Measurements from ENCODE around the gene ISG20.

Gene ISG20

DNA sequence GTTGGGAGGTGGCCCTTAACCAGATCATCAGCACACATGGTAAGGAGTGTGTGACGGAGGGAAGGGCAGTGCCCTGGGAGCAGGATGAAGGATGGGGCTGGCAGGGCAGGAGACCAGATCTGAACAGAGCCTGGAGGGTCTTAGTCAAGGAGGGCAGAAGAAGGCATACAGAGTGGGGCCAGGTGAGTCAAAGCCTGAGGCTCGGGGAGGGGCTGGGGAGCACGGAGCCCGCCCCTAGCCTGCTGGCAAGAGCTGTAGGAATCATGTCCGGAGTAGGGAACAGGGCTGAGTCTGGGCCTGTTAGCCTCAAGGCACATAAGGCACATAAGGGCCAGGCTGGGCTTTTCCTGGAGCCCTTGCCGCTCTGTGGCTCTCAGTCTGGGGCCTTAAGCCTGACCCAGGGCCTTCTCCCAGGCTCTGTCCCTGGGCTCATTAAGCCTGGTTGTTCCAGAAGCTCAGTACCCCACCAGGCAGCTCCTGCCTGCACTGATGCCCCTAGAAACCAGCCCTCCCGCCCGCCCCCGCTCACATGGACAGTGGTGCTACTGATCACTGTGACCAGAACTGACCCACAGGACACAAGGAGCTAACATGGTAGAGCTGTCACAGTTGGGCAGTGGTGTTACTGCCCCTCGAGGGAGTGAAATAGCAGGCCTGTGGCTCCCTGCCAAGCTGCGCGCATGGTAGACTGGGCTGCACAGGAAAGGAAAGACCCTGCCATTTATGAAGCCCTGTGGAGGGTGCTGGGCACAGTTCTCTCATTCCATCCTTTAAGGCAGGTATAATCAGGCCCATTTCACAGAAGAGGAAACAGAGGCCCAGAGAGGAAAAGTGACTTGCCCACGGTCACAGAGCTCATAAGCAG lies 14.6 kb downstream of the ISG20 start:
- DNase-seq (ENCODE audit: low read depth in 2 of 2), result no peak

GRCh38 chr15:88654430-88655102 lies 15.8 kb downstream of the ISG20 start:
- no peak for DNase-seq (ENCODE audit: low read depth in 2 of 2)

DNA sequence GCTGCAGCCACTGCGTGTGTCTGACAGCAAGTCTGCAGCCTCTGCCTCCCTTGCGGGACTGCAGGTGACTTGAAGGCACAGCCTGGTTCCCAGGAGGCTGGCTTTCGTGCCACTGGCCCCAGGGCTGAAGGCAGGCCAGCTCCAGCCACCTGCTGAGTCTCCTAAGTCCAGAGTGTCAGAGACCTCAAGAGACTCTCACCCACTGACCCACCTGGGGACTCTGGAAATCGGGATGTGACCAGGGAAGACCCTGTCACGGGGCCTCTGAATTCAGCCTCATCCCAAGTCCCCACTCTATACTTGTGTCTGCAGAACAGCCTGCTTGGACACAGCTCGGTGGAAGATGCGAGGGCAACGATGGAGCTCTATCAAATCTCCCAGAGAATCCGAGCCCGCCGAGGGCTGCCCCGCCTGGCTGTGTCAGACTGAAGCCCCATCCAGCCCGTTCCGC lies 16.3 kb downstream of the ISG20 start:
- DNase-seq (ENCODE audit: low read depth in 2 of 2), result no peak

GRCh38 chr15:88655800-88656488 lies 17.1 kb downstream of the ISG20 start:
- DNase-seq (ENCODE audit: low read depth in 2 of 2), result no peak

- DNase-seq (ENCODE audit: low read depth in 2 of 2), result no peak
Observed at GRCh38 chr15:88656760-88657221, 18.0 kb downstream of the ISG20 start.

GRCh38 chr15:88657326-88658069 lies 18.7 kb downstream of the ISG20 start:
- DNase-seq (ENCODE audit: low read depth in 2 of 2), result no peak

- no peak for DNase-seq (ENCODE audit: low read depth in 2 of 2)
Observed at GRCh38 chr15:88658070-88658965, 19.5 kb downstream of the ISG20 start.

- no peak for DNase-seq (ENCODE audit: low read depth in 2 of 2)
Observed at GRCh38 chr15:88658972-88659931, 20.4 kb downstream of the ISG20 start.

GRCh38 chr15:88661041-88661700 lies 22.4 kb downstream of the ISG20 start:
- no peak for DNase-seq (ENCODE audit: low read depth in 2 of 2)

- DNase-seq (ENCODE audit: low read depth in 2 of 2), result no peak
Observed at GRCh38 chr15:88661761-88662556, 23.1 kb downstream of the ISG20 start.

DNA sequence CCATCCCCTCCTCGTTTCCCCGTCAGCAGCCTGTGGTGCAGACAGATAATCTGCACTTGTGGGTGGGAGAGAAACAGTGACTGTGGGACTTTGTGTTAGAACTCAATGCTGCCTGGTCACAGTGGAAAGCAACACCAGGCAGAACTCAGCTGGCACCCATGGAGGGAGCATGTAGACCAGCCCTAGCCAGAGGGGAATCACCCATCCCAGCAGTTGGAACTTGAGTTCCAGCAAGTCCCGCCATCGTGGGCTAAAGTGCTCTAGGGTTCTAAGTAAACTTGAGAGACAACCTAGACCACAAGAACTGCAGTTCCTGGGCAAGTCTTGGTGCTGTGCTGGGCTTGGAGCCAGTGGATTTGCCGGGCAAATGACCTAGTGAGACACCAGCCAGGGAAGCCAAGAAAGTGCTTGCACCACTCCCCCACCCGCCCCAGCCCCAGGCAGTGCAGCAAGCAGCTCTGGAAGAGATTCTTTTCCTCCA lies 24.4 kb downstream of the ISG20 start:
- no peak for DNase-seq (ENCODE audit: low read depth in 2 of 2)

- DNase-seq (ENCODE audit: low read depth in 2 of 2), result peak in 1 of 2 donors; percentile 45
Observed at GRCh38 chr15:88664151-88664778, 25.4 kb downstream of the ISG20 start.

DNA sequence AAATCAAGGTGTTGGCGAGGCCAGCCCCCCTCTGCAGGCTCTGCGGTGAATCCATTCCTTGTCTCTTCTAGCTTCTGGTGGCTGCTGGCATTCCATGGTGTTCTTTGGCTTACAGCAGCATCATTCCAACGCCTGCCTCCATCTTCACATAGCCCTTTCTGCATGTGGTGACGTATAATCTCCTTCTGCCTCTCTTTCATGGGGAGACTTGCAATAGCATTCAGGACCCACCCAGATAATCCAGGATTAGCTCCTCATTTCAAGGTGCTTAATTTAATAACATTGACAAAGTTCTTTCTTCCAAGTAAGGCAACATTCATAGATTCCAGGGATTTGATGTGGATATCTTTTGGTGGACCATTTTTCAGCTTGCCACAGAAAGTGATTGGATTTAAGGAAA lies 35.8 kb downstream of the ISG20 start:
- DNase-seq (ENCODE audit: low read depth in 2 of 2), result no peak

GRCh38 chr15:88678755-88679154 lies 39.9 kb downstream of the ISG20 start:
- DNase-seq (ENCODE audit: low read depth in 2 of 2), result no peak

GRCh38 chr15:88680241-88681001 lies 41.6 kb downstream of the ISG20 start:
- no peak for DNase-seq (ENCODE audit: low read depth in 2 of 2)

DNA sequence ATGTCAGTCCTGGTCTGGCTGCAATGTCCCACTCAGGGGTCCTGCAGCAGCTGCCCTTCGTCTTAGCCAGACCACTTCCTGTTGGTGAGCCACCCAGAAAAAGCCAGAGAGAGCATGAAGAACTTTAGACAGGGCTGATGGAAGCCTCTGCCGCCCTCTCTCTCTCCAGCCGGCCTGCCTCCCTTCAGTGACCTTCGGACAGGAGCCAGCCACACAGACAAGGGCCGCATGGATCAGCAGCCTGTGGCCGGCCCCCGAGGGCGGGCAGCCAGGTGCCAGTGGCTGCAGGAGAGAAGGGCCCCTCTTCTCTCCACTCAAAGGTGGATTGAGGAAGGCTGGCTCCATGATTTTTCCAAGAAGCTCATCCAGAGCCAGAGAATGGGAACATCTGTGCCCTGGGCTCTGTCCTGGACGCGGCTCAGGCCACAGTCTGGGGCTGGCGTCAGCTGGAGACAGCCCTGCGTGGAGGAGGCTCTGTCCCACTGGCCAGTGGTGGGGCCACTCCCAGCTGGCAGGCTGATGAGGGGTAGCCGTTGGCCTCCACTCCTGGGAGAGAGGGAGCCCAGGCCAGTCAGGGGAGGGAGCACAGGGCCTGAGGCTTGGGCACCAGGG lies 42.9 kb downstream of the ISG20 start:
- DNase-seq (ENCODE audit: low read depth in 2 of 2), result no peak
